HG02981 (cell line): Measurements from ENCODE around the gene PRAMEF18.
"Not testable (repeated sequence)": the region's sequence is repeated elsewhere in the genome, so short reads cannot be mapped to it uniquely, and the experiment has no call there.

Experiments used
- ATAC-seq: cut with Tn5 transposase; IDR thresholded peaks from one replicate; pipeline ENCODE4 v1.9.1; 2021; ENCODE audit warnings: mild to moderate bottlenecking, moderate library complexity; ENCODE audit not compliant: unreplicated experiment

Gene PRAMEF18

DNA sequence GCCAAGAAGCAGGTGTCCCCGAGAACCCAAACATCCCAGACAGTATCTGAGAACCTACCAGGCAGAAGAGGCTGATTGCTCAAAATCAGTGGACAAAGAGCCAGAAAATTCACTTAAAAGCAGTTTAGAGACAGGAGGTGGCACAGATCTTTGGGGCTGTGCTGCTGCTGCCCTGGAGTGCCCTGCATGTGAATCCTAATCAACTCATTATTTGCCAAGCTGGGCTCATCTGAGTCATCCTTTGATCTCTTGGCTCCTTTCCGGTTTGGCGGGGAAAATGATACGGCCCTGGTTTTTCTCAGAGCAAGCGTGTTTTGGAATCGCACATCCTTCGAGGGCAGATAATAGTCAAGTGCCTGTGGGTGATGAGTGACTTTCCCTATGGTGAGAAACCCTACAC lies 9.3 kb downstream of the PRAMEF18 start:
- not testable (repeated sequence) for ATAC-seq

DNA sequence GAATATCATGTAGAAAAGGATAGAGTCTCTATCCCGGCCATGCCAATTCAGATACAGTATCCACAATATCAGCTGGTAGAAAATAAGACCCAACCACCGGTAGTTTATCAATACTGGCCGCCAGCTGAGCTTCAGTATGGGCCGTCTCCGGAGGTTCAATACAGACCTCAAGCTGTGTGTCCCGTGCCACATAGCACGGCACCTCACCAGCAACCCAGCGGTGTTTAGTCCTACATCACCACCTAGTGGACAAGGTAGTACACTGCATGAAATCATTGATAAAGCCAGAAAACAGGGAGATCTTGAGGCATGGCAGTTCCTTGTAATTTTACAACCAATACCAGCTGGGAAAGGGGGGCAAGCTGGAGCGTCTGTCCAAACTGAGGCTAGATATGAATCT lies 17.2 kb downstream of the PRAMEF18 start:
- not testable (repeated sequence) for ATAC-seq

DNA sequence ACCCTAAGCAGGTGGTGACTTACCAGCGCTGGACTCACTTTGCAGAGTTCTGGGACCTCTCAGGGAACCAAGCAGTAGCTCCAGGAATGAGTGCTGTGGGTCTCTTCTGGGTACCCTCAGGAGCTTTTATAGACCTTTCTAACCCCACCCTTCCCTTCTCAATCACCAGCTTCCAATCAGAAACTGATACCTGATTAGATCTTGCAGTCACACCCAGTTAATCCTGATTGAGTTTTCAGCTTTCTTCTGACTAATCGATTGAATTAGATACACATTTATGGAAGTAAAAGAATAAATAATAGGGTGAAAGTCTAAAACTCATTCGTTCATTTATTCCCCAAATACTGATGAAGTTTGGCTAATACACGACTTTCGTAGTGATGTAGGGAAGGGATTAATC lies 24.6 kb downstream of the PRAMEF18 start, which contains the start of gene PRAMEF13:
Gene PRAMEF13, minus strand, starts transcription at position 101 of the 400 bp plus-strand sequence. CDS start 1,820 bp downstream, outside the sequence.
- ATAC-seq: not testable (repeated sequence)
